Fibroblast of mammary gland (primary cell): ENCODE data around the gene UROD.

Source experiments
- DNase-seq: peaks from one replicate; pipeline ENCODE4 v3.0.0-alpha.2; 2010; ENCODE audit warnings: low read depth
- H3K4me3 ChIP-seq: 2 replicates; pipeline ENCODE4 v1.5.1; 2011; ENCODE audit warnings: low read depth, mild to moderate bottlenecking, low read length, moderate library complexity; ENCODE audit not compliant: control insufficient read depth
- CTCF ChIP-seq: conservative IDR thresholded peaks from 2 replicates; pipeline ENCODE4 v1.5.1; 2011; ENCODE audit warnings: low read depth, low read length, inconsistent platforms; ENCODE audit not compliant: control insufficient read depth, insufficient read depth

Gene UROD

DNA sequence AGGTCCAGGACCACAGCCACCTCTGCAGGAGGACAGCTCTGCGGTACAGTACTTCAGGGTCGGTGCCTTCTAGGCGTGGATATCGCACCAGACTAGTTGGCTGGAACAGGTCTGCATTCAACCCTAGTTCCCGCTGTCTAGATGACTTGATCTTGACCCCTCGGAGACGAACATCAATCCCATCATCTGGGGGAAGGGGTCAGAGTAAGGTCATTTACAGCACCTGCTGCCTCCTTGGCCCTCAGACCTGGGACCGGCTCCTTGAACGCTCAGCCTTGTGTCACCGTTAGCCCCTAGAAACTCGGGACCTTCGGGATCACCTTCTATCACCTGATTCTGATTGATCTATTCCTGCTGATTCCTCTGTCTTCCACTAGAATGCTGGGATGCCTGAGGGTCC lies 3.5 kb upstream of the UROD start:
- H3K4me3 ChIP-seq: no peak overlapping the region
- TF ChIP-seq CTCF: no peak
- no peak for DNase-seq

GRCh38 chr1:45009296-45009865 lies 2.7 kb upstream of the UROD start:
- no peak for TF ChIP-seq CTCF
- H3K4me3 ChIP-seq: no peak overlapping the region
- DNase-seq: no peak

- DNase-seq: no peak
- TF ChIP-seq CTCF: no peak
- peak overlapping the region; percentile 61 for H3K4me3 ChIP-seq
These were observed 1.8 kb upstream of the UROD start for GRCh38 chr1:45009956-45010854.

GRCh38 chr1:45010855-45011811 lies 921 bp upstream of the UROD start, which contains the start of gene HECTD3:
HECTD3 (minus strand) TSS chr1:45011324; CDS start chr1:45011257, 67 bp downstream.
- peak; percentile 69 for DNase-seq
- peak within 1 kb of the TSS; percentile 61 for H3K4me3 ChIP-seq
- no peak for TF ChIP-seq CTCF

DNA sequence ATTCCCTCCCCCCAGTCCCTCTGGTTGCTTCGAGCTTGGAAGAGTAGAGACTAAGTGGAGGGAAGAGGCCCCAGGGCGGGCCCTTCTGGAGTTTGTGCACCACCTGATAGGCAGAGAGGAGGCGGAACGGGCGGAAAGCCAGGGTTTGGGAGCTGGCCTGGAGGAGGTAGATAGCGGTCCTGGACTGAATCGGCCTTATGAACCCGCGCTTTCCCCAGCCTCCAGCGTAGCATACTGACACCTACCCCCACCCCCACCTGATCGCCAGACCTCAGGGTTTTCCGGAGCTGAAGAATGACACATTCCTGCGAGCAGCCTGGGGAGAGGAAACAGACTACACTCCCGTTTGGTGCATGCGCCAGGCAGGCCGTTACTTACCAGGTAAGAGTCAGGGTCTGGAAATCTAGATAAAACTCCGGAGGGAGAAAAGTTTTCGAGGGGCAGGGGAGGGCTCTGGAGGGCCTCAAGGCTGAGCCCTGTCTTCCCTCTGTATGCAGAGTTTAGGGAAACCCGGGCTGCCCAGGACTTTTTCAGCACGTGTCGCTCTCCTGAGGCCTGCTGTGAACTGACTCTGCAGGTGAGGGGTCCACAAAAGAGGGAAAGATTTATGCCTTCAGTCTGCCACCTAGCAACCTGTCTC lies 705 bp downstream of the UROD start:
- peak; percentile 61 for DNase-seq
- no peak for TF ChIP-seq CTCF
- H3K4me3 ChIP-seq: peak overlapping the region; percentile 61
